ENCODE data around the gene LAMA2. TPM values are rescaled to one million over a fixed set of nuclear protein-coding genes. Genes with fewer than 3 reads are reported as not detected.

Gene LAMA2
- total RNA-seq, 1 donor from 2014 or later = 54.0 TPM

- Mint-ChIP-seq H3K9me3 (no peaks in the 10 kb centered on the region), H3K4me1 (ENCODE audit: unreplicated experiment) (peaks cover 4% of the 10 kb centered on the region), H3K27me3 (peaks cover 5% of the 10 kb centered on the region), H3K27ac (no peak overlapping the region), H3K36me3 (no peaks in the 10 kb centered on the region), H3K4me3 (no peak overlapping the region)
- TF ChIP-seq, protein P1, sequence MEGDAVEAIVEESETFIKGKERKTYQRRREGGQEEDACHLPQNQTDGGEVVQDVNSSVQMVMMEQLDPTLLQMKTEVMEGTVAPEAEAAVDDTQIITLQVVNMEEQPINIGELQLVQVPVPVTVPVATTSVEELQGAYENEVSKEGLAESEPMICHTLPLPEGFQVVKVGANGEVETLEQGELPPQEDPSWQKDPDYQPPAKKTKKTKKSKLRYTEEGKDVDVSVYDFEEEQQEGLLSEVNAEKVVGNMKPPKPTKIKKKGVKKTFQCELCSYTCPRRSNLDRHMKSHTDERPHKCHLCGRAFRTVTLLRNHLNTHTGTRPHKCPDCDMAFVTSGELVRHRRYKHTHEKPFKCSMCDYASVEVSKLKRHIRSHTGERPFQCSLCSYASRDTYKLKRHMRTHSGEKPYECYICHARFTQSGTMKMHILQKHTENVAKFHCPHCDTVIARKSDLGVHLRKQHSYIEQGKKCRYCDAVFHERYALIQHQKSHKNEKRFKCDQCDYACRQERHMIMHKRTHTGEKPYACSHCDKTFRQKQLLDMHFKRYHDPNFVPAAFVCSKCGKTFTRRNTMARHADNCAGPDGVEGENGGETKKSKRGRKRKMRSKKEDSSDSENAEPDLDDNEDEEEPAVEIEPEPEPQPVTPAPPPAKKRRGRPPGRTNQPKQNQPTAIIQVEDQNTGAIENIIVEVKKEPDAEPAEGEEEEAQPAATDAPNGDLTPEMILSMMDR (conservative IDR thresholded peaks at IDR 0.05) = no peak
- no peak for DNase-seq (ENCODE audit: extremely low spot score, unreplicated experiment)
These were observed 380.2 kb downstream of the LAMA2 start for GRCh38 chr6:129263176-129263575.

- H3K27me3 Mint-ChIP-seq = peaks cover 3% of the 10 kb centered on the region
- no peaks in the 10 kb centered on the region for H3K9me3 Mint-ChIP-seq
- no peak for DNase-seq (ENCODE audit: extremely low spot score, unreplicated experiment)
- no peak overlapping the region for H3K27ac Mint-ChIP-seq
- TF ChIP-seq, protein P1 (conservative IDR thresholded peaks at IDR 0.05) = no peak
- H3K4me3 Mint-ChIP-seq = no peak overlapping the region
- peaks cover 10% of the 10 kb centered on the region for H3K4me1 Mint-ChIP-seq (ENCODE audit: unreplicated experiment)
- H3K36me3 Mint-ChIP-seq = no peaks in the 10 kb centered on the region
These were observed 381.6 kb downstream of the LAMA2 start for GRCh38 chr6:129264480-129265045.

GRCh38 chr6:129267028-129267427 lies 384.1 kb downstream of the LAMA2 start:
- Mint-ChIP-seq H3K4me1 (ENCODE audit: unreplicated experiment) (peaks cover 11% of the 10 kb centered on the region), H3K27ac (no peak overlapping the region), H3K9me3 (no peaks in the 10 kb centered on the region), H3K36me3 (peaks cover 3% of the 10 kb centered on the region), H3K4me3 (no peak overlapping the region), H3K27me3 (peaks cover 3% of the 10 kb centered on the region)
- TF ChIP-seq, protein P1 (conservative IDR thresholded peaks at IDR 0.05) = no peak
- DNase-seq (ENCODE audit: extremely low spot score, unreplicated experiment) = no peak

DNA sequence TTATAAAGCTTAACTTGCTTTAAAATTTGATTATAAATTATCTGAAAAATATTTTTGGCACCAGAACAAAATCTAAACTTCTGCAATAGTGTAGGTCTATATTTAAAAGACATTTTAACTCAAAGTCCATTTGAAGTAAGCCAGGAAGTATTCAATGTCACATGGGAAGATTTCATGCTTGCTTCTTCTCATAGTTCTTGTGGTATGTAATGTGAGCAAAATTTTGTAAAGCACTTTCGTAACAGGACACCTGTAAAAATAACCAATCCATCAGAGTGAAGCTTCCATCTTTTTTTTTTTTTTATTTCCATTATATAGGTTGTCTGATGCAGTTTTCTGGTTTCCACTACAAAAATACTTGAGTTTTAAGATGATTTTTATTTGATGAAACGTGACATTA lies 386.1 kb downstream of the LAMA2 start:
- H3K27me3 Mint-ChIP-seq = peaks cover 3% of the 10 kb centered on the region
- no peak overlapping the region for H3K27ac Mint-ChIP-seq
- H3K4me3 Mint-ChIP-seq = no peak overlapping the region
- peaks cover 11% of the 10 kb centered on the region for H3K4me1 Mint-ChIP-seq (ENCODE audit: unreplicated experiment)
- no peaks in the 10 kb centered on the region for H3K9me3 Mint-ChIP-seq
- H3K36me3 Mint-ChIP-seq = peaks cover 3% of the 10 kb centered on the region
- no peak for DNase-seq (ENCODE audit: extremely low spot score, unreplicated experiment)
- TF ChIP-seq, protein P1 (conservative IDR thresholded peaks at IDR 0.05) = no peak

- Mint-ChIP-seq H3K27ac (no peak overlapping the region), H3K4me1 (ENCODE audit: unreplicated experiment) (peaks cover 11% of the 10 kb centered on the region), H3K4me3 (no peak overlapping the region), H3K9me3 (no peaks in the 10 kb centered on the region), H3K36me3 (peaks cover 3% of the 10 kb centered on the region), H3K27me3 (peaks cover 3% of the 10 kb centered on the region)
- DNase-seq (ENCODE audit: extremely low spot score, unreplicated experiment) = no peak
- TF ChIP-seq, protein P1 (conservative IDR thresholded peaks at IDR 0.05) = no peak
These were observed 387.0 kb downstream of the LAMA2 start for GRCh38 chr6:129269891-129270290.

DNA sequence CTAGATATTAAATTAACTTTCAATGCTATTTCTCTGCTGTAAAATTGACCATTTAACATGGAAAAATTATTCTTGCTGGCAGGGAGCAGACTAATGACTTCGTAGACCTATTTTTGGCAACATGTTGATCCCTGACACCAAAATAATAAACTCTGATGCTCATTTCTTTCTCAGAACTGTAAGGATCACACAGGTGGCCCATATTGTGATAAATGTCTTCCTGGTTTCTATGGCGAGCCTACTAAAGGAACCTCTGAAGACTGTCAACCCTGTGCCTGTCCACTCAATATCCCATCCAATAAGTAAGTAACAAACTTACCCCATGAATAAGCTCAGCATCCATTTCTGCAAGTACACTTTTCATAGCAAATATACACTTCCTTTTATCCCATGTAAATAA lies 387.5 kb downstream of the LAMA2 start:
- Mint-ChIP-seq H3K4me1 (ENCODE audit: unreplicated experiment) (peaks cover 11% of the 10 kb centered on the region), H3K9me3 (no peaks in the 10 kb centered on the region), H3K4me3 (no peak overlapping the region), H3K27ac (no peak overlapping the region), H3K36me3 (peaks cover 3% of the 10 kb centered on the region), H3K27me3 (peaks cover 3% of the 10 kb centered on the region)
- no peak for DNase-seq (ENCODE audit: extremely low spot score, unreplicated experiment)
- TF ChIP-seq, protein P1 (conservative IDR thresholded peaks at IDR 0.05) = no peak

All from type B pancreatic cell (in vitro differentiated cells).